ENCODE measurements around the gene ANXA1. TPM values are rescaled to one million over a fixed set of nuclear protein-coding genes. Genes with fewer than 3 reads are reported as not detected.
"Not testable (repeated sequence)": the region's sequence is repeated elsewhere in the genome, so short reads cannot be mapped to it uniquely, and the experiment has no call there.

ANXA1 gene
- 100 to 1,000 TPM in 1 of 4 donors, 10 to 100 TPM in 3; 23.1 to 260 (median 42.2) TPM for polyA plus RNA-seq (ENCODE audit: insufficient read length in 4 of 4)

- no peak for DNase-seq (ENCODE audit: low read depth in 4 of 4, low spot score in 3 of 4)
Observed at GRCh38 chr9:73151653-73152542, at the start of gene ANXA1. Gene ANXA1, plus strand, starts transcription at chr9:73151865. Its CDS starts 6,671 bp downstream, at chr9:73158536.

- DNase-seq (ENCODE audit: low read depth in 4 of 4, low spot score in 3 of 4), result no peak
Observed at GRCh38 chr9:73104342-73104741, 47.3 kb upstream of the ANXA1 start.

DNA sequence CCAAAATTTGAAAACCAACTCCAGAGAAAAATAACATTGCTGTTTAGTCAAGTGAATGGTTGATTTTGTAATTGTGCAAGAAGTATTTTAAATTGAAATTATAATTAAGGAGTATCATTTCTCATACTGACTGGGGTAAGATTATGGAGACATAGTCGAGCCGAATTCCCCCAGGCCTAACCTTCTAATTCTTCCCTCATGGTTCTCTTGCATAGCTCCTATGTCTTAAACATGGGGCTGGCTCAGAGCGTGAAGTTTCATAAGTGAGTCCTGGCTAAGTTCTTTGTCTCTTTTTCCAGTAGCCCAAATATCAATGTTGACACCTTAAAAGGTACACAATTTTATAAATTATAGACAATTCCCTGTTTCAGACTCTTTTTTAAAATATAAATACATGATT is 46.7 kb upstream of the ANXA1 start:
- DNase-seq (ENCODE audit: low read depth in 4 of 4, low spot score in 3 of 4), result no peak

DNA sequence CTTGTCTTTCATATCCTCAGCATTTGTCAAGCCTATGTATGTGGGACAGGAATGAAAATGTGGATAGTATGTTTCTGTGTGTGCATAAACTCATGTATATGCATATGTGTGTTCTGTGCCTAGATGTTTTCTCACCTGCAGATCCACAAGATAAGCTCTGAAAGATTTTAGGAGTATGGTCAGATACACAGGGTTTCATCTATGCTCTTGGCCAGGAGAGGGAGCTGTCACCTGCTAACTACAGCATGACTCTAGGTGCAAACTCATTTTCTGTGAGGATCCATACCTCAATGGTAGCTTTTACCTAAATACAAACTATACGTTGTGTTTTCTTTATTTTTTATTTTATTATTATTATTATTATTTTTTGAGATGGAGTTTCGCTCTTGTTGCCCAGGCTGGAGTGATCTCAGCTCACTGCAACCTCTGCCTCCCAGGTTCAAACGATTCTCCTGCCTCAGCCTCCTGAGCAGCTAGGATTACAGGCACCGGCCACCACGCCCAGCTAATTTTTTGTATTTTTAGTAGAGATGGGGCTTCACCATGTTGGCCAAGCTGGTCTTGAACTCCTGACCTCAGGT is 44.1 kb upstream of the ANXA1 start:
- not testable (repeated sequence) for DNase-seq (ENCODE audit: low read depth in 4 of 4, low spot score in 3 of 4)

GRCh38 chr9:73114058-73114457 is 37.6 kb upstream of the ANXA1 start:
- DNase-seq (ENCODE audit: low read depth in 4 of 4, low spot score in 3 of 4), result no peak

- DNase-seq (ENCODE audit: low read depth in 4 of 4, low spot score in 3 of 4), result no peak
Observed at GRCh38 chr9:73114958-73115357, 36.7 kb upstream of the ANXA1 start.

- DNase-seq (ENCODE audit: low read depth in 4 of 4, low spot score in 3 of 4), result no peak
Observed at GRCh38 chr9:73116031-73116430, 35.6 kb upstream of the ANXA1 start.

GRCh38 chr9:73116880-73117279 is 34.8 kb upstream of the ANXA1 start:
- DNase-seq (ENCODE audit: low read depth in 4 of 4, low spot score in 3 of 4), result no peak

- no peak for DNase-seq (ENCODE audit: low read depth in 4 of 4, low spot score in 3 of 4)
Observed at GRCh38 chr9:73118286-73118685, 33.4 kb upstream of the ANXA1 start.

- DNase-seq (ENCODE audit: low read depth in 4 of 4, low spot score in 3 of 4), result no peak
Observed at GRCh38 chr9:73118898-73119554, 32.6 kb upstream of the ANXA1 start.

- no peak for DNase-seq (ENCODE audit: low read depth in 4 of 4, low spot score in 3 of 4)
Observed at GRCh38 chr9:73121375-73121935, 30.2 kb upstream of the ANXA1 start.

DNA sequence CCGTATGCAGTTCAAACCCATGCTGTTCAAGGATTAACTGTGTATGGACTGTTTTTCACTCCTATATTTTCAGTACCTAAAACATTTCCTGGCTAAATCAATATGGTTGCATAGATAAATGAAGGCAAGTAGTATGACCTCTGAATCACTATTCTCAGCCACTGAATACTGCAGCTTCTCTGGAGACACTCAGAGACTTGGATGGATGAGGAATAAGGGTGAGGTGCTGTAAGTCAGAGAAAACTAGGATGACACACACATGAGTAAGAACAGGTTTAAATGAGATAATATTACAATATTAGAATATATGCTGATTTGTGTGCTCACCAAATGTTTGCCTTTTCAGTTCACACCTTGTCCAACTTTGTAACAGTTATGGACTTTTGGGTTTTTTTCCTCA is 26.0 kb upstream of the ANXA1 start:
- DNase-seq (ENCODE audit: low read depth in 4 of 4, low spot score in 3 of 4), result no peak

DNA sequence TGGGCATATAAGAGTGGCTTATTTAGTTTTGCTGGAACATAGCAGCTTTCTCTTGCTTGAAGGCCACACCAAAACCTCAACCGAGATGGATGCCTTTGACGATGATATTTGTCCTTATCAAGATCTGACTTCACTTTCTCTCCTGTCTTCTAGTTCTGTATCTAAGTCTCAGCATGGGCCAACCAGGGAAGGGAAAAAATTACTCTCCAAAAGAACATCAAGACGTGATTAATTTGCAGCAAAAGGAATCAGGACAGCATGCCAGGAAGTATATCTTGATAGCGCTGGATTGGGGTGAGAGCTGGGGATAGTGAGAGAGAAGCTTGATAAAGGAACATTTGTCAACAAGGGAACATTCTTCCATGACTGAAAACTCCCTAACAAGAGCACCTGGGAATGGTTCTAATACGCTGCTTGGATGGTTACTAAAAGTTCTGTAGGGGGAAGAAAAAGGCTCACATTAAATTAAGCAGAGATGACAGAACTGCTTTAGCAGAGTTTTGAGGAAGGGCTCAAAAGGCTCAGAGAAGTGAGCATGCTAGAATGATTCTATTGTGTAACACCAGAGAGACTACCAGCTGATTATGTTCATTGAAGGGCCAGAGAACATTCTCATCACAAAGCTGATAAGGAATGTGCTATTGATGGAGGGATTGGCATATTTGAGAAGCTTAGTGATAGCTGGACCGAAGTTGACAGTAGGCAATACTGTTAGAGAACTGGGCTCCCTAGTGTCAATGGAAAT is 21.6 kb upstream of the ANXA1 start:
- no peak for DNase-seq (ENCODE audit: low read depth in 4 of 4, low spot score in 3 of 4)

DNA sequence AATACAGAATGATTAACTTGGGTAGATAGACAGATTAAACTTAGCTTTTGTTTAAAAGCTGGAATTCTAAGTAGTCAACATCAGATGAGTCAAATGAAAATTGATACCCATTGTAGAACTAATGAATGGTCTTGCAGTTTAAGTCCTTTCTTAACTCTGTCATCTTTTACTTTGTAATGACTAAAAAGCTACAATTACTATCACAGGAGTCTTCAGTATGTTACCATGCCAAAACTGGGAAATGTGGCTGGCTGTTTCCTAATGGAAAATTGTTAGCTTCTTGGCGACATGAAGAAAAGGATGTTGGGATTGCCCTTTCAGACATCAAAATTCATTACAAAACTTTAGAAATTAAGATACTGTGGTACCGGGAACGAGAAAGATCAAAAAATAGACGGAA is 20.2 kb upstream of the ANXA1 start:
- DNase-seq (ENCODE audit: low read depth in 4 of 4, low spot score in 3 of 4), result no peak

DNA sequence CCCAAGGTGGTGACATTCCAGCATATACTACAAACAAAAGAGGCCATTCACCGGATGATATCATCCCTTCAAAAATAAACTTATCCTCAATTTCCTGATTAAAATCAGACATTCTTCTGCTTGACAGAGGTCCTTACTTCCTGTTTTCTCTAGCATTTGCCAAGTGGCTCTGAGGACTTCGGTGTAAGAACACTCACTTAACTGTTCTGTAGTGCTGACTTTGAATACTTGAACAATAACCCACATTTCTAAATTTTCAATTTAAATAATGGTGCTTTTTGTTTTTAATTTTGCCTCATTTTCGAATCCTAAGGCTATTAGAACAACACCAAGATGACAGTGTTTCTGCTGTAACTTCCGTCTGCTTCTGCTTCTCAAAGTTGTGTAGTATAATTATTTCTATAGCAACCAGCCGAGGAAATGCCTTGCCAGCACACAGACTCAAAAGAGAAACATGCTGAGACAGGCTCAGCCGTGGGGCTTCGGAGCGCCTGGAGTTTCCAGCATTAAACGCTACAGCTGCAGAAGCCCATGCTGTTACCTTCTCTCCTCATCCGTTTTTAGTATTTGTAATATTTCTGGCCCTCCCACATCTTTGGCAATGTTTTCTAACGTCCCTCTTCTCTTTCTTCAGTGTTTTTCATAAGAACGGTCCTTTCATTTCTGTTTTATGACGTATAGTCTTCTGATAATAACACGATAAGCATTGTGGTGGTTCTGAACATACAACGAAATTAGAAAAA is 19.5 kb upstream of the ANXA1 start:
- peak; percentile 35 to 71 (median 48) for DNase-seq (ENCODE audit: low read depth in 4 of 4, low spot score in 3 of 4)

GRCh38 chr9:73133022-73133651 is 18.5 kb upstream of the ANXA1 start:
- DNase-seq (ENCODE audit: low read depth in 4 of 4, low spot score in 3 of 4), result no peak

GRCh38 chr9:73133921-73134407 is 17.7 kb upstream of the ANXA1 start:
- DNase-seq (ENCODE audit: low read depth in 4 of 4, low spot score in 3 of 4), result no peak

DNA sequence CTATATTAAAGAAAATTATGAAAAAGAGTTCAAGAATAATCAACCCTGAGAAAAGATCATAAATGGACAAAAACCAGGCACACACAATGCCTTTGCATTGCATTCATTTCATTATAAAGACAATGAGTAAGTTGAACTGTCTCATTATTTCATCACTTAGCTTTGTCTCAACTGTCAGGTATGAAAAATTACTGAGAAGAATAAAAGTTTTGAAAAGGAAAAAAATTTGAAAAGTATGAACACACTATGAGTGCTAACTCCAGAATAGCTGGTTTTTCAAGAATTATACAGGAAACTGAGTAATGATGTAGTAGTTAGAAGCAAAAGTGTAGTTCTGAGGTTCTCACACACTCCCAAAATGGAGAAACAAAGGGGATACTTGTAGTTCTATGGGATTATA is 16.3 kb upstream of the ANXA1 start:
- DNase-seq (ENCODE audit: low read depth in 4 of 4, low spot score in 3 of 4), result no peak

GRCh38 chr9:73137286-73137899 is 14.3 kb upstream of the ANXA1 start:
- DNase-seq (ENCODE audit: low read depth in 4 of 4, low spot score in 3 of 4), result no peak
